Esophagus squamous epithelium (tissue), 4 donors: ENCODE data around the gene NUDT16L1.

Experiments used
- CTCF ChIP-seq, 6 experiments: fragments of 450-650 bp in 4 of 6; fragments of 200-600 bp in 2 of 6; sonication (generic) in 2 of 6; IDR thresholded peaks; one replicate each; pipeline ENCODE4 v1.5.1; 2016 to 2019; ENCODE audit warnings: antibody characterized with exemption in 6 of 6, mild to moderate bottlenecking in 4 of 6, moderate library complexity in 4 of 6
- POLR2A ChIP-seq, 4 donors: fragments of 450-650 bp; IDR thresholded peaks; one replicate each; pipeline ENCODE4 v1.6.1; 2017; ENCODE audit warnings: antibody characterized with exemption in 4 of 4, mild to moderate bottlenecking in 4 of 4, moderate library complexity in 3 of 4

GRCh38 chr16:4666537-4667202 lies 26.7 kb upstream of the NUDT16L1 start:
- TF ChIP-seq POLR2A (IDR thresholded peaks at IDR 0.05) (no peak), CTCF (IDR thresholded peaks at IDR 0.05) (no peak)
